Heart left ventricle (tissue), 16 donors: ENCODE results near the gene STON2. TPM values are rescaled to one million over a fixed set of nuclear protein-coding genes. Genes with fewer than 3 reads are reported as not detected.

Experiments used
- ATAC-seq, 4 donors: fragments of 200-7000 bp; cut with Tn5 transposase; one replicate each; pipeline ENCODE4 v1.9.1; 2020 to 2022; ENCODE audit warnings: moderate library complexity in 4 of 4, mild to moderate bottlenecking in 3 of 4, moderate number of reproducible peaks in 1 of 4
- DNase-seq, 5 donors: peaks; one replicate each; pipeline ENCODE4 v3.0.0-alpha.2; 2020
- H3K27ac ChIP-seq, 12 donors: fragments of 200-600 bp; sonication (generic) in 4 of 12; one replicate each; pipeline versions ENCODE4 v1.5.0 to v1.8.0; 2016 to 2022; ENCODE audit warnings: mild to moderate bottlenecking in 2 of 12
- H3K27me3 ChIP-seq, 9 donors: fragments of 200-600 bp; sonication (generic) in 2 of 9; one replicate each; pipeline versions ENCODE4 v1.5.1 to v1.8.0; 2016 to 2022; ENCODE audit warnings: mild to moderate bottlenecking in 3 of 9
- H3K36me3 ChIP-seq, 9 donors: fragments of 200-600 bp; sonication (generic) in 2 of 9; one replicate each; pipeline versions ENCODE4 v1.5.0 to v1.8.0; 2018 to 2022; ENCODE audit warnings: mild to moderate bottlenecking in 2 of 9
- H3K4me1 ChIP-seq, 12 donors: fragments of 200-600 bp; sonication (generic) in 4 of 12; one replicate each; pipeline versions ENCODE4 v1.5.0 to v1.8.0; 2016 to 2022; ENCODE audit warnings: mild to moderate bottlenecking in 3 of 12
- H3K4me3 ChIP-seq, 12 donors: fragments of 200-600 bp; sonication (generic) in 4 of 12; one replicate each; pipeline versions ENCODE4 v1.5.0 to v1.8.0; 2017 to 2022; ENCODE audit warnings: mild to moderate bottlenecking in 9 of 12, moderate library complexity in 4 of 12
- H3K9me3 ChIP-seq, 12 donors: fragments of 200-600 bp; sonication (generic) in 4 of 12; one replicate each; pipeline versions ENCODE4 v1.5.0 to v1.8.0; 2016 to 2022; ENCODE audit warnings: mild to moderate bottlenecking in 1 of 12
- CTCF ChIP-seq, 12 donors: fragments of 200-600 bp; sonication (generic) in 4 of 12; IDR thresholded peaks; one replicate each; pipeline versions ENCODE4 v1.5.0 to v1.8.0; 2018 to 2022; ENCODE audit warnings: antibody characterized with exemption in 12 of 12, mild to moderate bottlenecking in 5 of 12
- POLR2A ChIP-seq, 2 donors: fragments of 450-650 bp; IDR thresholded peaks; one replicate each; pipeline ENCODE4 v1.6.1; 2017; ENCODE audit warnings: antibody characterized with exemption in 2 of 2, mild to moderate bottlenecking in 2 of 2, moderate library complexity in 2 of 2
- WGBS, 4 donors: extraction: QIAGEN DNeasy Blood & Tissue Kit in 2 of 4; methylation state at CpG; one replicate each; pipeline versions ENCODE4 v1.1.5 to v1.1.7; 2013 to 2018; 5-methylcytosine and 5-hydroxymethylcytosine counted together
- intact Hi-C, 10 donors: fragments of 100-400 bp; cut with DNase I; formaldehyde crosslinking; loops; one replicate each; pipeline versions ENCODE4 v1.11.1 to v1.14.2; 2022
- polyA plus RNA-seq, 2 donors: library from polyadenylated mRNA; stranded (reverse); fragments of 200-250 nt; gene quantifications; one replicate each; pipeline ENCODE4 v1.2.3, GENCODE V29; 2013
- total RNA-seq, 9 donors: library from RNA; depleted of rRNA in 2 of 9; stranded (reverse); fragments of >200 nt in 2 of 9; fragmentation: NEBNext Ultra II Directional in 3 of 9; extraction: Animal tissue kit (Norgen Biotek cat#: 25700) in 3 of 9; gene quantifications; one replicate each; pipeline versions ENCODE4 v1.1.0 to v1.2.4, GENCODE V29; 2016 to 2023
- donor health status: ischemic (EF 13 %, LVEDD 7.1; RV severe dilation, severe dysfunction).
- donor health status: healthy with polysubstance abuse.
- donor health status: DM: no; HTN: yes; CAD: no.
- donor health status: DM: no; HTN: no; CAD: no.
- donor health status: ischemic (EF 25% LVEDD 6.9; RV normal size, moderate dysfunction).
- donor health status: ischemic (EF 25% LVEDD 5.7; RV mildly dilated, moderate dysfunction).
- donor health status: healthy.
- donor health status: DM: yes; HTN: yes; CAD: no.
- donor health status: ischemic (EF 35%, LVEDD 5.7; RV mildly dilated, moderate dysfunction).
- donor health status: nonischemic (EF 11% LVEDD 7.7; RV severe dilation, severe dysfunction).
- donor health status: DM: yes; HTN: yes; CAD: no.
- donor health status: PGD.
- donor health status: ischemic (EF 29% LVEDD 5.4; RV normal size, mild dysfunction).
- donor health status: nonischemic (EF 23%, LVEDD 6.1; RV moderate dilation, normal function).

STON2 gene
- total and polyA plus RNA-seq, 11 donors = 0.28 to 27.5 (median 7.0) TPM

- intact Hi-C loops = no loop called here
- H3K9me3 ChIP-seq = no peaks in the 10 kb centered on the region
- DNase-seq (no peak), ATAC-seq (no peak)
- H3K27me3 ChIP-seq = no peaks in the 10 kb centered on the region
- no peak for TF ChIP-seq CTCF (IDR thresholded peaks at IDR 0.05)
- no peak for TF ChIP-seq POLR2A (IDR thresholded peaks at IDR 0.05)
- H3K4me3 ChIP-seq = no peak overlapping the region
- H3K36me3 ChIP-seq = no peaks in the 10 kb centered on the region
- no peak overlapping the region for H3K27ac ChIP-seq
- H3K4me1 ChIP-seq = peaks cover 0 to 50% (median 0%) of the 10 kb centered on the region in 12 donors
- WGBS, 4 donors = 78 to 89% (median 82%) methylated on average over 3 of the region's 3 CpGs
Measured at GRCh38 chr14:81418057-81418790, 18.1 kb upstream of the STON2 start.

GRCh38 chr14:81416981-81417380 is 16.9 kb upstream of the STON2 start:
- ATAC-seq = no peak
- H3K4me1 ChIP-seq = peaks cover 0 to 38% (median 0%) of the 10 kb centered on the region in 12 donors
- H3K36me3 ChIP-seq = no peaks in the 10 kb centered on the region
- peak overlapping the region in 1 of 12 donors; percentile 71 for H3K27ac ChIP-seq
- intact Hi-C loops = no loop called here
- WGBS, 4 donors = 56 to 72% (median 68%) methylated on average over 7 of the region's 7 CpGs
- no peaks in the 10 kb centered on the region for H3K9me3 ChIP-seq
- no peak for TF ChIP-seq POLR2A (IDR thresholded peaks at IDR 0.05)
- no peak for TF ChIP-seq CTCF (IDR thresholded peaks at IDR 0.05)
- no peaks in the 10 kb centered on the region for H3K27me3 ChIP-seq
- H3K4me3 ChIP-seq = no peak overlapping the region
- DNase-seq = no peak

GRCh38 chr14:81416194-81416952 is 16.2 kb upstream of the STON2 start:
- Histone ChIP-seq H3K27ac (peak overlapping the region in 1 of 12 donors; percentile 71), H3K36me3 (no peaks in the 10 kb centered on the region), H3K4me3 (no peak overlapping the region), H3K9me3 (no peaks in the 10 kb centered on the region), H3K4me1 (peaks cover 0 to 32% (median 0%) of the 10 kb centered on the region in 12 donors), H3K27me3 (no peaks in the 10 kb centered on the region)
- ATAC-seq = peak in 3 of 4 donors; percentile 46 to 72 (median 62)
- intact Hi-C loops = no loop called here
- TF ChIP-seq POLR2A (IDR thresholded peaks at IDR 0.05) = no peak
- no peak for TF ChIP-seq CTCF (IDR thresholded peaks at IDR 0.05)
- 74 to 81% (median 78%) methylated on average over 8 of the region's 8 CpGs for WGBS, 4 donors
- no peak for DNase-seq

GRCh38 chr14:81415781-81416180 is 15.7 kb upstream of the STON2 start:
- TF ChIP-seq POLR2A (IDR thresholded peaks at IDR 0.05) = no peak
- no peak for TF ChIP-seq CTCF (IDR thresholded peaks at IDR 0.05)
- Histone ChIP-seq H3K36me3 (no peaks in the 10 kb centered on the region), H3K4me1 (peaks cover 0 to 28% (median 0%) of the 10 kb centered on the region in 12 donors), H3K27ac (peak overlapping the region in 1 of 12 donors; percentile 42), H3K4me3 (no peak overlapping the region), H3K9me3 (no peaks in the 10 kb centered on the region), H3K27me3 (no peaks in the 10 kb centered on the region)
- no peak for DNase-seq
- intact Hi-C loops = no loop called here
- WGBS, 4 donors = 82 to 88% (median 83%) methylated on average over 4 of the region's 4 CpGs
- no peak for ATAC-seq
